Stomach (tissue), 9 donors: ENCODE measurements around the gene IL4I1. TPM values are rescaled to one million over a fixed set of nuclear protein-coding genes. Genes with fewer than 3 reads are reported as not detected.

ENCODE experiments used
- DNase-seq, 2 donors: peaks; one replicate each; pipeline versions ENCODE4 v3.0.0 to v3.0.0-alpha.2; 2013 to 2019
- H3K27ac ChIP-seq, 5 donors: fragments of 200-600 bp in 4 of 5; sonication (generic) in 4 of 5; one replicate each; pipeline ENCODE4 v1.5.1; 2013 to 2019; ENCODE audit warnings: mild to moderate bottlenecking in 1 of 5, moderate library complexity in 1 of 5
- H3K27me3 ChIP-seq, 3 donors: fragments of 200-600 bp; sonication (generic); one replicate each; pipeline ENCODE4 v1.5.1; 2017 to 2019; ENCODE audit warnings: mixed run types in 1 of 3
- H3K36me3 ChIP-seq, 4 donors: fragments of 200-600 bp; sonication (generic); 1 replicate in 3 of 4; 2 replicates in 1 of 4; pipeline ENCODE4 v1.5.1; 2016 to 2019
- H3K4me1 ChIP-seq, 4 donors: fragments of 200-600 bp; sonication (generic); one replicate each; pipeline ENCODE4 v1.5.1; 2016 to 2019
- H3K4me3 ChIP-seq, 4 donors: fragments of 200-600 bp; sonication (generic) in 3 of 4; one replicate each; pipeline ENCODE4 v1.5.1; 2016 to 2019; ENCODE audit warnings: mild to moderate bottlenecking in 1 of 4
- H3K9me3 ChIP-seq, 4 donors: fragments of 200-600 bp; sonication (generic); one replicate each; pipeline ENCODE4 v1.5.1; 2016 to 2019
- EP300 ChIP-seq: sonication (generic); formaldehyde crosslinking; IDR thresholded peaks from one replicate; pipeline ENCODE4 v1.6.1; 2017; ENCODE audit warnings: antibody characterized with exemption
- POLR2A ChIP-seq, 4 donors: fragments of 450-650 bp; IDR thresholded peaks; one replicate each; pipeline ENCODE4 v1.6.1; 2016; ENCODE audit warnings: antibody characterized with exemption in 4 of 4, control low read depth in 2 of 4, mild to moderate bottlenecking in 1 of 4, moderate library complexity in 1 of 4
- POLR2AphosphoS5 ChIP-seq, 3 donors: sonication (generic); formaldehyde crosslinking; IDR thresholded peaks; one replicate each; pipeline ENCODE4 v1.6.1; 2016; ENCODE audit warnings: antibody characterized with exemption in 3 of 3
- WGBS, 5 donors: extraction: QIAGEN DNeasy Blood & Tissue Kit in 3 of 5; methylation state at CpG; one replicate each; pipeline versions ENCODE4 v1.1.5 to v1.1.7; 2013 to 2018; 5-methylcytosine and 5-hydroxymethylcytosine counted together
- intact Hi-C: fragments of 100-400 bp; cut with DNase I; formaldehyde crosslinking; loops from one replicate; pipeline ENCODE4 v1.15.1; 2023; ENCODE audit warnings: low total_unique reads
- polyA plus RNA-seq, 3 donors: library from polyadenylated mRNA; stranded (reverse); fragments of 200-250 nt; gene quantifications; one replicate each; pipeline ENCODE4 v1.2.3, GENCODE V29; 2013
- total RNA-seq, 5 donors: library from RNA; depleted of rRNA; stranded (reverse); fragments of >200 nt; gene quantifications; one replicate each; pipeline versions ENCODE4 v1.1.0 to v1.2.3, GENCODE V29; 2014 to 2016
- TF ChIP-seq, protein P1 (sequence below), 7 experiments: fragments of 450-650 bp in 4 of 7; fragments of 200-600 bp in 3 of 7; sonication (generic) in 3 of 7; IDR thresholded peaks; one replicate each; pipeline ENCODE4 v1.5.1; 2016 to 2019; ENCODE audit warnings: antibody characterized with exemption in 7 of 7, control low read depth in 2 of 7, mild to moderate bottlenecking in 1 of 7
- donor health status: healthy with polysubstance abuse.
- donor health status: Bipolar disorder and iron deficiency.
- donor health status: healthy.

IL4I1 gene
- total and polyA plus RNA-seq, 8 donors, result 0.45 to 1.1 (median 0.66) TPM; not detected in 2

GRCh38 chr19:49924004-49924880 is 27.6 kb upstream of the IL4I1 start:
- H3K27me3 ChIP-seq, result no peaks in the 10 kb centered on the region

DNA sequence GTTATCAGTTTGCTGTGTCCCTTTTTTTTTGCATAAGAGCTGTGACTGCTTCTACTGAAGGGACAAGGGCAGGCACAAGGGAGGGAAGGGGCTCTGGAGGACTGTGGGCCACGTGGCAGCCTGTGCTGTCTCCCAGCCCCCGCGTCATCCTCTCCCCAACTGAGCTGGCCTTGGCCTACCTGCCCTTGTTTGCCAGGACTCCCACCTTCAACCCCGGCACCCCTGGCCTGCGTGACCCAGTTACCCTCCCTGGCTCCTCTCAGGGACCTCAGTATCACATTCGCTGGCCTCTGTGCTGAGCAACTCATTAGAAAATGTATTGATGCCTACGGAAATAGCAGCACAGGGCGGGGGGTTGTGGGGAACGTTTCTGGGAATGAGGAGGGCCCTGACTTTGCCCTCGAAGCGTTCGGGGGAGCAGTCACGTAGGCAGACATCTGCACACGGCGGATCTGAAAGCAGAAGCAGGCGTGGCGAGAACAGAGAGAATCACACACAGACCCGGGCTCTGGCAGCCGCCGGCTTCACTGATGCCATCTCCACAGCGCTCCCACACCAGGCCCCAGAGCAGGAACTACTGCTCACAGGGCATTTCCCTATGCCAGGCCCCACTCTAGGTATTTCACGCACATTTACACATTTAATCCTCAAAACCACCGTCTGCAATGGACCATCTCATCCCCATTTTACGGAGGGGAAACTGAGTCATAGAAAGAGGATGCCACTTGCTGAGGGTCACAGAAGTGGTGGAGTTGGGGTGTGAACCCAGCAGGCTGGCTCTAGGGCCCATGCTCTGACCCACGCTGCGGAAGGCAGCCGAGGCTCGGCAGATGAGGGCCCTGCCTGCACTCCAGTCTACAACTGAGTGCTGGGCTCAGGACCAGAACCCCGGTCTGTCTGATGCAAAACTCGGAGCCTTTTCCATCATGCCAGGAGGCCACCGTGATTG is 26.6 kb upstream of the IL4I1 start:
- no peak for DNase-seq
- no peaks in the 10 kb centered on the region for H3K27me3 ChIP-seq
- WGBS, 5 donors, result 87 to 91% (median 90%) methylated on average over 31 of the region's 31 CpGs
- H3K4me1 ChIP-seq, result peaks cover 14 to 64% (median 32%) of the 10 kb centered on the region in 4 donors
- TF ChIP-seq EP300, result no peak
- TF ChIP-seq, protein P1, sequence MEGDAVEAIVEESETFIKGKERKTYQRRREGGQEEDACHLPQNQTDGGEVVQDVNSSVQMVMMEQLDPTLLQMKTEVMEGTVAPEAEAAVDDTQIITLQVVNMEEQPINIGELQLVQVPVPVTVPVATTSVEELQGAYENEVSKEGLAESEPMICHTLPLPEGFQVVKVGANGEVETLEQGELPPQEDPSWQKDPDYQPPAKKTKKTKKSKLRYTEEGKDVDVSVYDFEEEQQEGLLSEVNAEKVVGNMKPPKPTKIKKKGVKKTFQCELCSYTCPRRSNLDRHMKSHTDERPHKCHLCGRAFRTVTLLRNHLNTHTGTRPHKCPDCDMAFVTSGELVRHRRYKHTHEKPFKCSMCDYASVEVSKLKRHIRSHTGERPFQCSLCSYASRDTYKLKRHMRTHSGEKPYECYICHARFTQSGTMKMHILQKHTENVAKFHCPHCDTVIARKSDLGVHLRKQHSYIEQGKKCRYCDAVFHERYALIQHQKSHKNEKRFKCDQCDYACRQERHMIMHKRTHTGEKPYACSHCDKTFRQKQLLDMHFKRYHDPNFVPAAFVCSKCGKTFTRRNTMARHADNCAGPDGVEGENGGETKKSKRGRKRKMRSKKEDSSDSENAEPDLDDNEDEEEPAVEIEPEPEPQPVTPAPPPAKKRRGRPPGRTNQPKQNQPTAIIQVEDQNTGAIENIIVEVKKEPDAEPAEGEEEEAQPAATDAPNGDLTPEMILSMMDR (IDR thresholded peaks at IDR 0.05), result no peak
- no peak for TF ChIP-seq POLR2A (IDR thresholded peaks at IDR 0.05)
- no peak for TF ChIP-seq POLR2AphosphoS5 (IDR thresholded peaks at IDR 0.05)
- H3K27ac ChIP-seq, result no peak overlapping the region
- peaks cover 19 to 94% (median 72%) of the 10 kb centered on the region in 4 donors for H3K36me3 ChIP-seq
- H3K9me3 ChIP-seq, result no peaks in the 10 kb centered on the region
- no peak overlapping the region for H3K4me3 ChIP-seq
- intact Hi-C loops, result no loop called here

More at GRCh38 chr19:49924004-49924880, 27.6 kb upstream of the IL4I1 start:
- no peak for DNase-seq
- Histone ChIP-seq H3K9me3 (no peaks in the 10 kb centered on the region), H3K27ac (peak overlapping the region in 1 of 5 donors; percentile 37), H3K4me3 (no peak overlapping the region), H3K36me3 (peaks cover 19 to 85% (median 67%) of the 10 kb centered on the region in 4 donors), H3K4me1 (peaks cover 15 to 67% (median 36%) of the 10 kb centered on the region in 4 donors)
- intact Hi-C loops, result no loop called here
- no peak for TF ChIP-seq POLR2A (IDR thresholded peaks at IDR 0.05)
- TF ChIP-seq POLR2AphosphoS5 (IDR thresholded peaks at IDR 0.05), result no peak
- TF ChIP-seq, protein P1 (IDR thresholded peaks at IDR 0.05), result no peak
- TF ChIP-seq EP300, result no peak
- WGBS, 5 donors, result 80 to 85% (median 82%) methylated on average over 19 to 25 of the region's 25 CpGs

DNA sequence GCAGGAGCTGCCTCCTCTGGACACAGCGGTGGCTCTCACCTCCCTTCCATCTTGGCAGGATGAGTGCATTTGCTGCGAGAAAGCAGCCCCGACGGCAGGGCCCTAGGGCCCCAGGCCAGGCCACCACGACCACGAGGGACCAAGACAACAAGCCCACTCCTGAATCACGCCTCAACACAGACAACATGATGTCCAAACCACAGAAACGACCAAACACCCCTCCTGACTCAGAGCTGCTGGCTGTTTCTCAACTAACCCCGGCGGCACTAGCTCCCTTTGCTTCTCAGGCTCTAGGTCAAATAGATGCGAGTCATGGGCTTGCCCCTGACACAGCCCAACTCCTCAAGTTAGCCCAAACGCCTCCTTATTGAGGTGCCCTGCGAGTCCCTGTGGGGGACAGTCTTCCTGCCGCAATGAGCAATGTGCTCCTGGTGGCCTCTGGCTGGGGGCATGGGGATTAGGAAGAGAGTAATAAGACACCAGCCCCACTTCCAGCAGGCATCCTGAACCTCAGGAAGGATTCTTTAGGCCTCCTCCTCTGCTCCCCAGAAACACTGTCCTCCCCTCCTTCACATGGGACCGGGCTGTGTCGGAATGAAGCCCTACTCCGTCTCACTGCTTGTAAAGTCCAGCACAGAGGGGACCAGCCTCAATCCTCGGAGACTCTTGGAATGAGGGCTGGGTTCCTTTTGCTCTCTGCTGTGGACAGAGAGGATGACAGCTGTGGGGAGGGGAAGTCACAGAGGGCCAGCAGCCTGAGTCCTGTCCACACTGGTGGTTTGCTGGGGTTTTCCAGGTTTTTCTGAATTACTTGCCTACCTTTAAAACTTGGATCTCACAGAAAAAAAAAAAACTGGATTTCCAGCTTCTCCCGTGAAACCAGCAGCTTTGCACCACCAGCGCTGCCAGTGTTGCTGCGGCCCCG is 25.4 kb upstream of the IL4I1 start:
- TF ChIP-seq, protein P1 (IDR thresholded peaks at IDR 0.05), result no peak
- TF ChIP-seq POLR2AphosphoS5 (IDR thresholded peaks at IDR 0.05) (no peak), EP300 (no peak)
- no peaks in the 10 kb centered on the region for H3K27me3 ChIP-seq
- WGBS, 5 donors, result 84 to 89% (median 85%) methylated on average over 21 to 22 of the region's 22 CpGs
- no peak for DNase-seq
- no peaks in the 10 kb centered on the region for H3K9me3 ChIP-seq
- H3K27ac ChIP-seq, result no peak overlapping the region
- peaks cover 2 to 52% (median 20%) of the 10 kb centered on the region in 4 donors for H3K4me1 ChIP-seq
- H3K4me3 ChIP-seq, result no peak overlapping the region
- H3K36me3 ChIP-seq, result peaks cover 19 to 98% (median 75%) of the 10 kb centered on the region in 4 donors
- intact Hi-C loops, result no loop called here
